Neural cell (in vitro differentiated cells): Measurements from ENCODE around the gene JMJD1C. TPM values are rescaled to one million over a fixed set of nuclear protein-coding genes. Genes with fewer than 3 reads are reported as not detected.

Experiments
- H2AFZ ChIP-seq: fragments of 200-600, 300-800 bp; sonication (generic), shearing (Covaris generic); 2 replicates; pipeline ENCODE4 v1.6.0; 2014; ENCODE audit warnings: low read depth, mild to moderate bottlenecking, antibody characterized with exemption, low read length, moderate library complexity
- H3F3A ChIP-seq: fragments of 200-600 bp; shearing (Covaris generic); 2 replicates; pipeline ENCODE4 v1.6.1; 2016; ENCODE audit warnings: mild to moderate bottlenecking, moderate library complexity, mixed read lengths, antibody characterized with exemption, low read length; ENCODE audit not compliant: insufficient read depth, poor library complexity, severe bottlenecking
- H3K27ac ChIP-seq: fragments of 200-600, 300-800 bp; sonication (generic), shearing (Covaris generic); 2 replicates; pipeline ENCODE4 v1.5.1; 2014; ENCODE audit warnings: mild to moderate bottlenecking, low read length, moderate library complexity
- H3K27me3 ChIP-seq: fragments of 300-800, 200-600 bp; sonication (generic), shearing (Covaris generic); 2 replicates; pipeline ENCODE4 v1.6.0; 2014; ENCODE audit warnings: mild to moderate bottlenecking, low read depth, low read length, moderate library complexity; ENCODE audit not compliant: insufficient read depth
- H3K36me3 ChIP-seq: fragments of 300-800, 200-600 bp; sonication (generic), shearing (Covaris generic); 2 replicates; pipeline ENCODE4 v1.5.1; 2014; ENCODE audit warnings: mild to moderate bottlenecking, antibody characterized with exemption, low read length, moderate library complexity; ENCODE audit not compliant: insufficient read depth
- H3K4me2 ChIP-seq: fragments of 300-800, 200-600 bp; sonication (generic), shearing (Covaris generic); 2 replicates; pipeline ENCODE4 v1.6.0; 2014; ENCODE audit warnings: mild to moderate bottlenecking, low read length
- H3K4me3 ChIP-seq: fragments of 300-800, 200-600 bp; sonication (generic), shearing (Covaris generic); 2 replicates; pipeline ENCODE4 v1.5.1; 2014; ENCODE audit warnings: mild to moderate bottlenecking, low read length, moderate library complexity
- H3K79me2 ChIP-seq: fragments of 200-600 bp; shearing (Covaris generic); replicated peaks from 2 replicates; pipeline ENCODE4 v1.6.0; 2014; ENCODE audit warnings: mild to moderate bottlenecking, low read length, moderate library complexity; ENCODE audit not compliant: insufficient read depth
- H3K9ac ChIP-seq: fragments of 300-800, 200-600 bp; sonication (generic), shearing (Covaris generic); 2 replicates; pipeline ENCODE4 v1.6.1; 2016; ENCODE audit warnings: mild to moderate bottlenecking, low read length, mixed read lengths
- H3K9me2 ChIP-seq: fragments of 200-600 bp; shearing (Covaris generic); 2 replicates; pipeline ENCODE4 v1.6.1; 2016; ENCODE audit warnings: mild to moderate bottlenecking, low read length, mixed read lengths; ENCODE audit not compliant: insufficient read depth
- H3K9me3 ChIP-seq: fragments of 200-600, 300-800 bp; sonication (generic), shearing (Covaris generic); 2 replicates; pipeline ENCODE4 v1.6.1; 2016; ENCODE audit warnings: mild to moderate bottlenecking, mixed run types, low read length, moderate library complexity, mixed read lengths
- H4K20me1 ChIP-seq: fragments of 200-600 bp; shearing (Covaris generic); 2 replicates; pipeline ENCODE4 v1.6.1; 2016; ENCODE audit warnings: mild to moderate bottlenecking, mixed run types; ENCODE audit not compliant: insufficient read depth
- CTCF ChIP-seq: fragments of 450-650 bp; IDR thresholded peaks from 2 replicates; pipeline ENCODE4 v1.5.1; 2014; ENCODE audit warnings: antibody characterized with exemption, mild to moderate bottlenecking, moderate library complexity; ENCODE audit not compliant: poor library complexity, severe bottlenecking
- EP300 ChIP-seq: fragments of 450-650 bp; conservative IDR thresholded peaks from 2 replicates; pipeline ENCODE4 v1.6.1; 2014; ENCODE audit warnings: antibody characterized with exemption, mild to moderate bottlenecking, moderate library complexity; ENCODE audit not compliant: poor library complexity, severe bottlenecking
- EZH2 ChIP-seq: fragments of 200-600, 300-800 bp; shearing (Covaris generic), sonication (generic); IDR thresholded peaks from 2 replicates; pipeline ENCODE4 v1.6.1; 2014; ENCODE audit warnings: antibody characterized with exemption, low read length, borderline replicate concordance, mild to moderate bottlenecking; ENCODE audit not compliant: insufficient read depth, poor library complexity, severe bottlenecking
- MXI1 ChIP-seq: fragments of 450-650 bp; conservative IDR thresholded peaks from 2 replicates; pipeline ENCODE4 v1.6.1; 2014; ENCODE audit warnings: antibody characterized with exemption, mild to moderate bottlenecking; ENCODE audit not compliant: poor library complexity, severe bottlenecking
- POLR2AphosphoS5 ChIP-seq: IDR thresholded peaks from 2 replicates; pipeline ENCODE4 v1.6.1; 2012
- RAD21 ChIP-seq: fragments of 450-650 bp; conservative IDR thresholded peaks from 2 replicates; pipeline ENCODE4 v1.6.1; 2014; ENCODE audit warnings: antibody characterized with exemption, mild to moderate bottlenecking, moderate library complexity
- REST ChIP-seq: IDR thresholded peaks from 2 replicates; pipeline ENCODE4 v1.6.1; 2012; ENCODE audit warnings: borderline replicate concordance
- SMC3 ChIP-seq: fragments of 450-650 bp; conservative IDR thresholded peaks from 2 replicates; pipeline ENCODE4 v1.6.1; 2014; ENCODE audit warnings: antibody characterized with exemption, mild to moderate bottlenecking, moderate library complexity; ENCODE audit not compliant: poor library complexity
- TAF1 ChIP-seq: IDR thresholded peaks from 2 replicates; pipeline ENCODE4 v1.6.1; 2012; ENCODE audit warnings: low read depth
- polyA plus RNA-seq: library from polyadenylated mRNA; depleted of rRNA; stranded (reverse); fragments of >200 nt; gene quantifications from 2 replicates; pipeline ENCODE4 v1.2.3, GENCODE V29; 2014

Gene JMJD1C
- polyA plus RNA-seq, 1 donor from 2014 or later, result 108 TPM

DNA sequence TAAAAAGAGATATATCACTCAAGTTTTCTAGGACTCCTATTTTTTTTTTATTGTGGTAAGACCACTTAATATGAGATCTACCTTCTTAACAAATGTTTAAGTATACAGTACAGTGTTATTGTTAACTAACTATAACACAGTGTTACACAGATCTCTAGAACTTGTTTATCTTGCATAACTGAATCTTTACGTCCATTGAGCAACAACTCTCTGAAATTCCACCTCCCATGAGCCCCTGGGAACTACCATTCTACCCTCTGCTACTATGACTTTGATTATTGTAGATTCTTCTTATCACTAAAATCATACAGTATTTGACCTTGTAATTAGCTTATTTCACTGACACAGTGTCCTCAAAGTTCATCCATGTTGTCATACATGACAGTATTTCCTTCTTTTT, 32.9 kb upstream of the JMJD1C start:
- Histone ChIP-seq H3F3A (no peaks in the 10 kb centered on the region), H3K9me3 (no peaks in the 10 kb centered on the region), H2AFZ (no peak overlapping the region), H3K27ac (no peak overlapping the region), H3K4me2 (no peak overlapping the region), H3K79me2 (peaks cover 64% of the 10 kb centered on the region), H3K4me3 (no peak overlapping the region), H4K20me1 (no peaks in the 10 kb centered on the region), H3K27me3 (no peaks in the 10 kb centered on the region), H3K36me3 (peaks cover 3% of the 10 kb centered on the region), H3K9ac (no peak overlapping the region), H3K9me2 (no peaks in the 10 kb centered on the region)
- TF ChIP-seq EZH2 (no peak), CTCF (no peak)

DNA sequence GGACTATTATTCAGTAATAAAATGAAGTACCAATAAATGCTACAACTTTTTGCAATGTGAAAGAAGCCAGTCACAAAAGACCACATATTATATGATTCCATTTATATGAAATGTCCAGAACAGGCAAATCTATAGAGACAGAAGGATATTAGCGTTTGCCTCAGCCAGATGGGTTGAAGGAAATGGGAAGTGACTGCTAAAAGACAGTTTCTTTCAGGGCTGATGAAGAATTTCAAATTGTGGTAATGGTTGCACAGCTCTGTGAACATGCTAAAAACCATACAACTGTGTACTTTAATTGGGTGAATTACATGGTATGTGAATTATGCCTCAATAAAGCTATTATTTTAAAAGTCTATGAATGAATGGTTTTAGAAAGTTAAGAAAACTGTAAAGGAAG, 31.5 kb upstream of the JMJD1C start:
- Histone ChIP-seq H4K20me1 (no peaks in the 10 kb centered on the region), H3K9ac (no peak overlapping the region), H3K4me3 (no peak overlapping the region), H3K36me3 (peaks cover 3% of the 10 kb centered on the region), H3K9me2 (no peaks in the 10 kb centered on the region), H3F3A (no peaks in the 10 kb centered on the region), H3K4me2 (no peak overlapping the region), H3K79me2 (peaks cover 59% of the 10 kb centered on the region), H3K27ac (no peak overlapping the region), H3K27me3 (no peaks in the 10 kb centered on the region), H2AFZ (no peak overlapping the region), H3K9me3 (no peaks in the 10 kb centered on the region)
- TF ChIP-seq TAF1 (no peak), POLR2AphosphoS5 (no peak), MXI1 (no peak), EP300 (no peak), EZH2 (no peak), REST (no peak), SMC3 (no peak), CTCF (no peak), RAD21 (no peak)
